OCI-LY3 (cell line): Measurements from ENCODE around the gene DDX24.

Experiments
- H2AFZ ChIP-seq: fragments of 200-600, 300-600 bp; shearing (Covaris generic); 2 replicates; pipeline ENCODE4 v1.6.0; 2014; ENCODE audit warnings: antibody characterized with exemption, low read depth, low read length
- H3K27ac ChIP-seq: fragments of 200-600, 300-600 bp; sonication (generic); 2 replicates; pipeline ENCODE4 v1.5.1; 2014; ENCODE audit warnings: mild to moderate bottlenecking, low read length, moderate library complexity, mixed read lengths
- H3K27me3 ChIP-seq: fragments of 200-600, 300-600 bp; sonication (generic); 2 replicates; pipeline ENCODE4 v1.6.1; 2014; ENCODE audit warnings: low read depth, low read length, mixed read lengths
- H3K36me3 ChIP-seq: fragments of 200-600, 300-600 bp; sonication (generic); replicated peaks from 2 replicates; pipeline ENCODE3; 2014; ENCODE audit warnings: low read depth, low read length, mixed read lengths
- H3K4me1 ChIP-seq: fragments of 300-600, 200-600 bp; sonication (generic); 2 replicates; pipeline ENCODE4 v1.6.1; 2014; ENCODE audit warnings: low read length, mixed read lengths
- H3K4me2 ChIP-seq: fragments of 200-600, 300-600 bp; sonication (generic); 2 replicates; pipeline ENCODE4 v1.6.1; 2014; ENCODE audit warnings: low read length, mixed read lengths
- H3K4me3 ChIP-seq: fragments of 300-600, 200-600 bp; sonication (generic); 2 replicates; pipeline ENCODE4 v1.5.1; 2014; ENCODE audit warnings: antibody characterized with exemption, mild to moderate bottlenecking, low read length, moderate library complexity
- H3K79me2 ChIP-seq: fragments of 300-600, 200-600 bp; shearing (Covaris generic); 2 replicates; pipeline ENCODE4 v1.6.1; 2014; ENCODE audit warnings: mild to moderate bottlenecking, low read length, mixed read lengths
- H3K9ac ChIP-seq: fragments of 300-600, 200-600 bp; shearing (Covaris generic); 2 replicates; pipeline ENCODE4 v1.6.0; 2014; ENCODE audit warnings: mild to moderate bottlenecking, low read length, moderate library complexity
- H3K9me3 ChIP-seq: fragments of 200-600, 300-600 bp; shearing (Covaris generic); 2 replicates; pipeline ENCODE4 v1.6.1; 2014; ENCODE audit warnings: low read length, mixed read lengths; ENCODE audit not compliant: insufficient read depth
- H4K20me1 ChIP-seq: fragments of 200-600, 300-600 bp; sonication (generic); 2 replicates; pipeline ENCODE4 v1.6.1; 2016; ENCODE audit warnings: low read length, mixed read lengths; ENCODE audit not compliant: insufficient read depth
- CTCF ChIP-seq: fragments of 200-600, 300-600 bp; sonication (generic); IDR thresholded peaks from 2 replicates; pipeline ENCODE4 v1.5.1; 2014; ENCODE audit warnings: antibody characterized with exemption, low read length, low read depth
- EZH2phosphoT487 ChIP-seq: fragments of 200-600 bp; shearing (Covaris generic); IDR thresholded peaks from 2 replicates; pipeline ENCODE4 v1.6.1; 2018; ENCODE audit warnings: antibody characterized with exemption, mixed run types, low read depth

DDX24 gene

GRCh38 chr14:94021001-94021400 is 60.0 kb downstream of the DDX24 start:
- no peaks in the 10 kb centered on the region for H3K79me2 ChIP-seq
- H3K27ac ChIP-seq = no peak overlapping the region
- H3K4me1 ChIP-seq = no peaks in the 10 kb centered on the region
- peaks cover 29% of the 10 kb centered on the region for H3K27me3 ChIP-seq
- H2AFZ ChIP-seq = no peak overlapping the region
- H3K9ac ChIP-seq = no peak overlapping the region
- H3K4me3 ChIP-seq = no peak overlapping the region
- no peaks in the 10 kb centered on the region for H4K20me1 ChIP-seq
- H3K9me3 ChIP-seq = no peaks in the 10 kb centered on the region
- H3K4me2 ChIP-seq = no peak overlapping the region
- H3K36me3 ChIP-seq = no peaks in the 10 kb centered on the region
- TF ChIP-seq CTCF (no peak), EZH2phosphoT487 (no peak)

- Histone ChIP-seq H3K4me3 (no peak overlapping the region), H2AFZ (no peak overlapping the region), H3K4me1 (no peaks in the 10 kb centered on the region), H3K79me2 (no peaks in the 10 kb centered on the region), H3K36me3 (no peaks in the 10 kb centered on the region), H3K4me2 (no peak overlapping the region), H3K27me3 (peaks cover 35% of the 10 kb centered on the region), H3K9me3 (no peaks in the 10 kb centered on the region), H4K20me1 (no peaks in the 10 kb centered on the region), H3K27ac (no peak overlapping the region), H3K9ac (no peak overlapping the region)
- TF ChIP-seq EZH2phosphoT487 (no peak), CTCF (no peak)
Observed at GRCh38 chr14:94020267-94020666, 60.7 kb downstream of the DDX24 start.

GRCh38 chr14:94019329-94019728 is 61.7 kb downstream of the DDX24 start:
- no peak overlapping the region for H3K27ac ChIP-seq
- no peaks in the 10 kb centered on the region for H3K4me1 ChIP-seq
- no peak overlapping the region for H2AFZ ChIP-seq
- no peaks in the 10 kb centered on the region for H4K20me1 ChIP-seq
- no peaks in the 10 kb centered on the region for H3K79me2 ChIP-seq
- H3K4me2 ChIP-seq = no peak overlapping the region
- no peak for TF ChIP-seq CTCF
- no peak for TF ChIP-seq EZH2phosphoT487
- H3K27me3 ChIP-seq = peaks cover 37% of the 10 kb centered on the region
- H3K36me3 ChIP-seq = no peaks in the 10 kb centered on the region
- H3K9ac ChIP-seq = no peak overlapping the region
- no peak overlapping the region for H3K4me3 ChIP-seq
- no peaks in the 10 kb centered on the region for H3K9me3 ChIP-seq

- H2AFZ ChIP-seq = no peak overlapping the region
- no peaks in the 10 kb centered on the region for H3K9me3 ChIP-seq
- H3K4me2 ChIP-seq = no peak overlapping the region
- no peaks in the 10 kb centered on the region for H3K4me1 ChIP-seq
- no peaks in the 10 kb centered on the region for H4K20me1 ChIP-seq
- peaks cover 37% of the 10 kb centered on the region for H3K27me3 ChIP-seq
- no peak overlapping the region for H3K4me3 ChIP-seq
- no peaks in the 10 kb centered on the region for H3K36me3 ChIP-seq
- H3K9ac ChIP-seq = no peak overlapping the region
- no peak overlapping the region for H3K27ac ChIP-seq
- no peaks in the 10 kb centered on the region for H3K79me2 ChIP-seq
- TF ChIP-seq CTCF = no peak
- no peak for TF ChIP-seq EZH2phosphoT487
Observed at GRCh38 chr14:94018308-94018707, 62.7 kb downstream of the DDX24 start.
